DND-41 (cell line): ENCODE measurements around the gene TTBK1.

Experiments used
- ATAC-seq: fragments of 200-7000 bp; cut with Tn5 transposase; 3 replicates; pipeline ENCODE4 v1.9.1; 2021; ENCODE audit warnings: low read depth; ENCODE audit not compliant: insufficient read depth
- DNase-seq: peaks from one replicate; pipeline ENCODE4 v3.0.0-alpha.2; 2020
- H2AFZ ChIP-seq: 2 replicates; pipeline ENCODE4 v1.6.0; 2012; ENCODE audit warnings: low read depth, low read length
- H3K27ac ChIP-seq: 2 replicates; pipeline ENCODE4 v1.5.1; 2012; ENCODE audit warnings: low read length, inconsistent platforms
- H3K27me3 ChIP-seq: fragments of 200-600 bp; sonication (generic); 2 replicates; pipeline ENCODE4 v1.6.0; 2012; ENCODE audit warnings: low read length, mild to moderate bottlenecking, inconsistent platforms; ENCODE audit not compliant: insufficient read depth, poor library complexity
- H3K36me3 ChIP-seq: 2 replicates; pipeline ENCODE4 v1.5.1; 2012; ENCODE audit warnings: low read length, inconsistent platforms; ENCODE audit not compliant: insufficient read depth
- H3K4me1 ChIP-seq: 2 replicates; pipeline ENCODE4 v1.5.1; 2012; ENCODE audit warnings: mild to moderate bottlenecking, low read length; ENCODE audit not compliant: insufficient read depth
- H3K4me2 ChIP-seq: 2 replicates; pipeline ENCODE4 v1.6.0; 2012; ENCODE audit warnings: mild to moderate bottlenecking, moderate library complexity, low read length, inconsistent platforms; ENCODE audit not compliant: insufficient read depth
- H3K4me3 ChIP-seq, 2 experiments: fragments of 200-600 bp in 1 of 2; shearing (Covaris generic) in 1 of 2; 2 replicates each; pipeline ENCODE4 v1.5.1; 2012 to 2016; ENCODE audit warnings: inconsistent platforms in 2 of 2, low read length in 2 of 2, mild to moderate bottlenecking in 2 of 2, low read depth in 1 of 2, moderate library complexity in 1 of 2
- H3K79me2 ChIP-seq: 2 replicates; pipeline ENCODE4 v1.6.0; 2012; ENCODE audit warnings: low read length, inconsistent platforms; ENCODE audit not compliant: insufficient read depth
- H3K9ac ChIP-seq: 2 replicates; pipeline ENCODE4 v1.6.0; 2012; ENCODE audit warnings: low read depth, mild to moderate bottlenecking, inconsistent platforms, low read length, moderate library complexity
- H3K9me3 ChIP-seq: 2 replicates; pipeline ENCODE4 v1.5.1; 2012; ENCODE audit warnings: low read length, moderate library complexity, mild to moderate bottlenecking, inconsistent platforms; ENCODE audit not compliant: insufficient read depth, severe bottlenecking
- H4K20me1 ChIP-seq: 2 replicates; pipeline ENCODE4 v1.6.0; 2012; ENCODE audit warnings: low read length; ENCODE audit not compliant: insufficient read depth
- EZH2 ChIP-seq: IDR thresholded peaks from 3 replicates; pipeline ENCODE4 v1.6.1; 2012; ENCODE audit warnings: borderline replicate concordance, low read depth, mild to moderate bottlenecking, moderate library complexity, low read length, inconsistent platforms; ENCODE audit not compliant: severe bottlenecking
- TF ChIP-seq, protein P1 (sequence below): IDR thresholded peaks from 2 replicates; pipeline ENCODE4 v1.5.1; 2012; ENCODE audit warnings: borderline replicate concordance, low read length, moderate library complexity, mild to moderate bottlenecking; ENCODE audit not compliant: poor library complexity, severe bottlenecking; ENCODE audit errors: extremely low read depth

Gene TTBK1

GRCh38 chr6:43231735-43232450, 11.4 kb upstream of the TTBK1 start:
- Histone ChIP-seq H3K9me3 (no peaks in the 10 kb centered on the region), H3K4me1 (peaks cover 24% of the 10 kb centered on the region), H3K9ac (no peak overlapping the region), H3K4me3 (no peak overlapping the region), H3K36me3 (no peaks in the 10 kb centered on the region), H4K20me1 (no peaks in the 10 kb centered on the region), H3K79me2 (peaks cover 9% of the 10 kb centered on the region), H3K27me3 (peaks cover 3% of the 10 kb centered on the region), H3K4me2 (no peak overlapping the region), H2AFZ (no peak overlapping the region), H3K27ac (no peak overlapping the region)
- DNase-seq (no peak), ATAC-seq (no peak)
- no peak for TF ChIP-seq EZH2

GRCh38 chr6:43235841-43236240, 7.4 kb upstream of the TTBK1 start:
- TF ChIP-seq EZH2: no peak
- TF ChIP-seq, protein P1, sequence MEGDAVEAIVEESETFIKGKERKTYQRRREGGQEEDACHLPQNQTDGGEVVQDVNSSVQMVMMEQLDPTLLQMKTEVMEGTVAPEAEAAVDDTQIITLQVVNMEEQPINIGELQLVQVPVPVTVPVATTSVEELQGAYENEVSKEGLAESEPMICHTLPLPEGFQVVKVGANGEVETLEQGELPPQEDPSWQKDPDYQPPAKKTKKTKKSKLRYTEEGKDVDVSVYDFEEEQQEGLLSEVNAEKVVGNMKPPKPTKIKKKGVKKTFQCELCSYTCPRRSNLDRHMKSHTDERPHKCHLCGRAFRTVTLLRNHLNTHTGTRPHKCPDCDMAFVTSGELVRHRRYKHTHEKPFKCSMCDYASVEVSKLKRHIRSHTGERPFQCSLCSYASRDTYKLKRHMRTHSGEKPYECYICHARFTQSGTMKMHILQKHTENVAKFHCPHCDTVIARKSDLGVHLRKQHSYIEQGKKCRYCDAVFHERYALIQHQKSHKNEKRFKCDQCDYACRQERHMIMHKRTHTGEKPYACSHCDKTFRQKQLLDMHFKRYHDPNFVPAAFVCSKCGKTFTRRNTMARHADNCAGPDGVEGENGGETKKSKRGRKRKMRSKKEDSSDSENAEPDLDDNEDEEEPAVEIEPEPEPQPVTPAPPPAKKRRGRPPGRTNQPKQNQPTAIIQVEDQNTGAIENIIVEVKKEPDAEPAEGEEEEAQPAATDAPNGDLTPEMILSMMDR: no peak
- Histone ChIP-seq H3K27me3 (peaks cover 6% of the 10 kb centered on the region), H3K27ac (no peak overlapping the region), H3K4me2 (no peak overlapping the region), H3K4me1 (no peaks in the 10 kb centered on the region), H4K20me1 (no peaks in the 10 kb centered on the region), H3K9me3 (no peaks in the 10 kb centered on the region), H2AFZ (no peak overlapping the region), H3K9ac (no peak overlapping the region), H3K4me3 (no peak overlapping the region), H3K36me3 (no peaks in the 10 kb centered on the region), H3K79me2 (no peaks in the 10 kb centered on the region)
- no peak for DNase-seq
- ATAC-seq: no peak

DNA sequence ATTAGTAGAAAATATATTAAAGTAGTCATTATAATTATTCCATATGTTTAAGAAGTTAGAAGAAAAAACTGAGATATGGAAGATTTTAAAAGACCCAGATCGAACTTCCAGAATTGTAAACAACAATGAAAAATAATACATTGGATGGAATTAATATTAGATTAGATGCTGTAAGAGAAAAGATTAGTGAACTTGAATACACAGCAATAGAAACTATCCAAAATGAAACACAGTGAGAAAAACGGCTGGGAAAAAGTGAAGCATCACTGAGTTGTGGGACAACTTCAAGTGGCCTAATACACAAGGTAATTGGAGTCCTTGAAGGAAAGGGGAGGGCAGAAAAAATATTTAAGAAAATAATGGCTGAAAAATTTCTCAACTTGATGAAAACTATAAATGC, 4.2 kb upstream of the TTBK1 start:
- H3K27me3 ChIP-seq: peaks cover 4% of the 10 kb centered on the region
- no peak overlapping the region for H3K4me2 ChIP-seq
- TF ChIP-seq, protein P1: no peak
- TF ChIP-seq EZH2: no peak
- H3K4me1 ChIP-seq: no peaks in the 10 kb centered on the region
- no peak for ATAC-seq
- no peaks in the 10 kb centered on the region for H4K20me1 ChIP-seq
- H2AFZ ChIP-seq: no peak overlapping the region
- H3K36me3 ChIP-seq: no peaks in the 10 kb centered on the region
- no peak overlapping the region for H3K27ac ChIP-seq
- no peaks in the 10 kb centered on the region for H3K9me3 ChIP-seq
- H3K9ac ChIP-seq: no peak overlapping the region
- no peak for DNase-seq
- H3K4me3 ChIP-seq: no peak overlapping the region
- H3K79me2 ChIP-seq: no peaks in the 10 kb centered on the region

DNA sequence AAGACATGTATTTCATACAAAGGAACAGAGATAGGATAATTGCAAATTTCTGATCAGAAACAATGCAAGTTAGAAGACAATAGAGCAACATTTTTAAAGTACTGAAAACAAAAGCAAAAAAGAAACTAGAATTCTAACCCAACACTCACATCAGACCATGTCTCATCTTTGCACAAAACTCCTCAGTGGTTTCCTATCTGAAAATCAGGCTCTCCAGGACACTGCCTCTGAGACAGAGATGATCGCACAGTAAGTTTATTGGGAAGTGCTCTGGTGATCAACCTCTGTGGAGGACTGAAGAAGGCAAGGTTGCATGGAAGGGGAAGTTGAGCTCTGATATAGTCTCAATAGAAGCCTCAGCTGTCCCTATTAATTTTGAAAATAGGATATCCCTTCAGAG, 2.3 kb upstream of the TTBK1 start:
- Histone ChIP-seq H4K20me1 (no peaks in the 10 kb centered on the region), H3K27me3 (peaks cover 22% of the 10 kb centered on the region), H3K9me3 (no peaks in the 10 kb centered on the region), H3K27ac (no peak overlapping the region), H3K4me3 (no peak overlapping the region), H3K36me3 (no peaks in the 10 kb centered on the region), H3K79me2 (no peaks in the 10 kb centered on the region), H3K4me1 (no peaks in the 10 kb centered on the region), H3K4me2 (no peak overlapping the region), H3K9ac (no peak overlapping the region), H2AFZ (no peak overlapping the region)
- TF ChIP-seq, protein P1: no peak
- no peak for TF ChIP-seq EZH2
- DNase-seq (no peak), ATAC-seq (no peak)
